ENCODE data around the gene LRRC8C.

- TF ChIP-seq CTCF (IDR thresholded peaks at IDR 0.05; ENCODE audit: low read length) (no peak), EZH2 (IDR thresholded peaks at IDR 0.05; ENCODE audit: borderline replicate concordance, low read length) (no peak)
Observed at GRCh38 chr1:89753761-89754160, 120.8 kb downstream of the LRRC8C start.

All from OCI-LY1 (cell line).